CD4-positive, alpha-beta memory T cell (primary cell): ENCODE measurements around the gene SLC27A4. TPM values are rescaled to one million over a fixed set of nuclear protein-coding genes. Genes with fewer than 3 reads are reported as not detected.

ENCODE experiments used
- CTCF ChIA-PET: fragments of 350-600 bp; sonication (Branson Sonifier 250); formaldehyde crosslinking; loops from one replicate; lab custom pipeline; 2021; ENCODE audit warnings: inconsistent platforms; ENCODE audit not compliant: partially characterized antibody; lab: Charles Lee
- POLR2A ChIA-PET: fragments of 350-600 bp; sonication (Branson Sonifier 250); formaldehyde crosslinking; loops from one replicate; lab custom pipeline; 2021; ENCODE audit not compliant: partially characterized antibody; lab: Charles Lee
- DNase-seq, 5 donors: peaks; one replicate each; pipeline versions ENCODE4 v3.0.0 to v3.0.0-alpha.2; 2020 to 2022; ENCODE audit warnings: mixed read lengths in 1 of 5
- H3K27ac ChIP-seq: one replicate; pipeline ENCODE4 v1.7.0; 2013; ENCODE audit warnings: low read depth, low read length
- H3K27me3 ChIP-seq: 2 replicates; pipeline ENCODE4 v1.7.0; 2013; ENCODE audit warnings: mild to moderate bottlenecking, low read length, moderate library complexity; ENCODE audit not compliant: insufficient read depth
- H3K36me3 ChIP-seq: 2 replicates; pipeline ENCODE4 v1.7.0; 2013; ENCODE audit warnings: mild to moderate bottlenecking, low read length, moderate library complexity; ENCODE audit not compliant: insufficient read depth
- H3K4me1 ChIP-seq: 2 replicates; pipeline ENCODE4 v1.7.0; 2013; ENCODE audit warnings: mild to moderate bottlenecking, low read length, moderate library complexity; ENCODE audit not compliant: insufficient read depth
- H3K4me3 ChIP-seq, 2 donors: one replicate each; pipeline ENCODE4 v1.7.0; 2013; ENCODE audit warnings: low read length in 2 of 2, mild to moderate bottlenecking in 1 of 2
- H3K9me3 ChIP-seq, 2 donors: one replicate each; pipeline ENCODE4 v1.7.0; 2013; ENCODE audit warnings: low read length in 2 of 2, control low read depth in 1 of 2; ENCODE audit not compliant: control insufficient read depth in 1 of 2
- H3K27ac Mint-ChIP-seq, 7 donors: one replicate each; pipeline ENCODE4 v1.8.0; 2020 to 2021; ENCODE audit warnings: mixed read lengths in 7 of 7, mild to moderate bottlenecking in 6 of 7, inconsistent platforms in 3 of 7, moderate library complexity in 3 of 7
- H3K27me3 Mint-ChIP-seq, 2 donors: one replicate each; pipeline ENCODE4 v1.8.0; 2020 to 2021; ENCODE audit warnings: mixed read lengths in 2 of 2
- H3K36me3 Mint-ChIP-seq, 2 donors: one replicate each; pipeline ENCODE4 v1.8.0; 2020 to 2021; ENCODE audit warnings: mixed read lengths in 2 of 2, inconsistent platforms in 1 of 2, mild to moderate bottlenecking in 1 of 2
- H3K4me1 Mint-ChIP-seq, 4 donors: one replicate each; pipeline ENCODE4 v1.8.0; 2020 to 2021; ENCODE audit warnings: mixed read lengths in 4 of 4, mild to moderate bottlenecking in 1 of 4
- H3K4me3 Mint-ChIP-seq, 8 donors: one replicate each; pipeline ENCODE4 v1.8.0; 2020 to 2021; ENCODE audit warnings: mixed read lengths in 8 of 8, mild to moderate bottlenecking in 7 of 8, moderate library complexity in 6 of 8, inconsistent platforms in 3 of 8
- H3K9me3 Mint-ChIP-seq, 8 donors: one replicate each; pipeline ENCODE4 v1.8.0; 2020 to 2021; ENCODE audit warnings: mixed read lengths in 8 of 8, mild to moderate bottlenecking in 5 of 8, inconsistent platforms in 3 of 8, moderate library complexity in 1 of 8
- intact Hi-C: fragments of 100-400 bp; cut with micrococcal nuclease; formaldehyde crosslinking; loops from one replicate; pipeline ENCODE4 v1.15.1; 2023
- polyA plus RNA-seq, 2 donors: library from polyadenylated mRNA; unstranded; fragments of 300-500 nt; fragmentation: Illumina TruSeq; gene quantifications; one replicate each; pipeline ENCODE4 v1.2.3, GENCODE V29; 2021
- total RNA-seq, 2 experiments: library from RNA; stranded (reverse); gene quantifications; one replicate each; pipeline ENCODE4 v1.2.3, GENCODE V29; 2021

Gene SLC27A4
- total and polyA plus RNA-seq, 4 experiments from 2014 or later = 5.4 to 16.3 (median 11.3) TPM

- no peaks in the 10 kb centered on the region for H3K36me3 Mint-ChIP-seq
- peaks cover 2% of the 10 kb centered on the region in 2 donors for H3K27me3 Mint-ChIP-seq
- no peaks in the 10 kb centered on the region for H3K9me3 ChIP-seq
- H3K9me3 Mint-ChIP-seq = no peaks in the 10 kb centered on the region
- peak overlapping the region; percentile 62 to 93 (median 81) for H3K27ac Mint-ChIP-seq
- intact Hi-C loops = loop anchor here (1.0 to 10.0 kb wide), 5 partner anchors 9 to 143 kb away; partner anchors contain the start of genes CERCAM, GLE1 and URM1
- CTCF ChIA-PET = interaction anchor here (0.6 to 3.4 kb wide), 35 partner anchors 9 to 566 kb away, joined by 3 to 54 read pairs (median 4); partner anchors contain the start of genes GLE1, ODF2, SLC27A4 and URM1
- H3K27ac ChIP-seq = peak overlapping the region; percentile 36
- no peaks in the 10 kb centered on the region for H3K36me3 ChIP-seq
- peak overlapping the region; percentile 47 to 55 for H3K4me3 ChIP-seq
- POLR2A ChIA-PET = interaction anchor here (0.7 to 3.2 kb wide), 8 partner anchors 9 to 456 kb away, joined by 3 to 41 read pairs (median 4); partner anchors contain the start of genes CERCAM, COQ4, ENDOG and URM1
- H3K4me3 Mint-ChIP-seq = peak overlapping the region; percentile 80 to 88 (median 85)
- DNase-seq = peak; percentile 64 to 75 (median 67)
- H3K27me3 ChIP-seq = no peaks in the 10 kb centered on the region
- H3K4me1 ChIP-seq = peaks cover 19% of the 10 kb centered on the region
- peaks cover 2 to 18% (median 8%) of the 10 kb centered on the region in 4 donors for H3K4me1 Mint-ChIP-seq
Observed at GRCh38 chr9:128361986-128362646, 21.8 kb downstream of the SLC27A4 start.

- Mint-ChIP-seq H3K27me3 (peaks cover 2 to 4% of the 10 kb centered on the region in 2 donors), H3K36me3 (no peaks in the 10 kb centered on the region), H3K4me3 (peak overlapping the region in 2 of 8 donors; percentile 3 to 16), H3K4me1 (peaks cover 2 to 18% (median 8%) of the 10 kb centered on the region in 4 donors), H3K27ac (no peak overlapping the region), H3K9me3 (no peaks in the 10 kb centered on the region)
- ChIA-PET POLR2A (interaction anchor here (1.2 to 3.2 kb wide), 6 partner anchors 8 to 455 kb away, joined by 3 to 41 read pairs (median 5); partner anchors contain the start of genes COQ4, ENDOG and URM1), CTCF (interaction anchor here (0.6 to 3.4 kb wide), 32 partner anchors 8 to 566 kb away, joined by 3 to 54 read pairs (median 4); partner anchors contain the start of genes GLE1, ODF2, SLC27A4 and URM1)
- DNase-seq = no peak
- no peaks in the 10 kb centered on the region for H3K9me3 ChIP-seq
- H3K4me1 ChIP-seq = peaks cover 19% of the 10 kb centered on the region
- intact Hi-C loops = loop anchor here (1.0 to 10.0 kb wide), 5 partner anchors 9 to 142 kb away; partner anchors contain the start of genes CERCAM, GLE1 and URM1
- no peak overlapping the region for H3K27ac ChIP-seq
- H3K36me3 ChIP-seq = no peaks in the 10 kb centered on the region
- no peak overlapping the region for H3K4me3 ChIP-seq
- no peaks in the 10 kb centered on the region for H3K27me3 ChIP-seq
Observed at GRCh38 chr9:128362774-128363173, 22.4 kb downstream of the SLC27A4 start.

DNA sequence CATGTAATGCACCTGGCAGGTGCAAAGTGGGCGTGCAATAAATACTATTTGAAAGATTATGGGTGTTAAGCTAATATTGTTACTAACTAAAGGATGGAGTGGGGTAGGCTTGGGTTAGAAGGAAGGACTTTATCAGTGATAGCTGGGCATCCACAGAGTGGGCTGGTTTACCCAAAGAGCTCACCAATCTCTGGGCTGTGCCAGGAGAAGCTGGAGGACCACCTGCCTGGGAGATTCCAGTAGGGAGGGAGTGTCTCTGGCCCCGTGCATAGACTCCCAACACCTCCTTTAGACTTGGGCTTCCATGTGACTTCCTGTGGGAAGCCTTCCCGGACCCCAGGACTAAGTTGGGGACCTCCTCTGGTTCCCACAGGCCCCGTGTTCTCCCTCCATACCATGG, 25.2 kb downstream of the SLC27A4 start:
- no peaks in the 10 kb centered on the region for H3K36me3 ChIP-seq
- no peaks in the 10 kb centered on the region for H3K27me3 ChIP-seq
- no peaks in the 10 kb centered on the region for H3K9me3 Mint-ChIP-seq
- intact Hi-C loops = loop anchor here (10.0 kb wide), 1 partner anchor 139 kb away; the partner anchor contains the start of gene GLE1
- no peak overlapping the region for H3K4me3 Mint-ChIP-seq
- H3K9me3 ChIP-seq = no peaks in the 10 kb centered on the region
- no peak overlapping the region for H3K4me3 ChIP-seq
- H3K27me3 Mint-ChIP-seq = peaks cover 2 to 4% of the 10 kb centered on the region in 2 donors
- POLR2A ChIA-PET = no interaction called here
- H3K36me3 Mint-ChIP-seq = no peaks in the 10 kb centered on the region
- peaks cover 24% of the 10 kb centered on the region for H3K4me1 ChIP-seq
- no peak overlapping the region for H3K27ac ChIP-seq
- no peak for DNase-seq
- peak overlapping the region in 1 of 7 donors; percentile 68 for H3K27ac Mint-ChIP-seq
- H3K4me1 Mint-ChIP-seq = peaks cover 4 to 24% (median 13%) of the 10 kb centered on the region in 4 donors
- CTCF ChIA-PET = no interaction called here

DNA sequence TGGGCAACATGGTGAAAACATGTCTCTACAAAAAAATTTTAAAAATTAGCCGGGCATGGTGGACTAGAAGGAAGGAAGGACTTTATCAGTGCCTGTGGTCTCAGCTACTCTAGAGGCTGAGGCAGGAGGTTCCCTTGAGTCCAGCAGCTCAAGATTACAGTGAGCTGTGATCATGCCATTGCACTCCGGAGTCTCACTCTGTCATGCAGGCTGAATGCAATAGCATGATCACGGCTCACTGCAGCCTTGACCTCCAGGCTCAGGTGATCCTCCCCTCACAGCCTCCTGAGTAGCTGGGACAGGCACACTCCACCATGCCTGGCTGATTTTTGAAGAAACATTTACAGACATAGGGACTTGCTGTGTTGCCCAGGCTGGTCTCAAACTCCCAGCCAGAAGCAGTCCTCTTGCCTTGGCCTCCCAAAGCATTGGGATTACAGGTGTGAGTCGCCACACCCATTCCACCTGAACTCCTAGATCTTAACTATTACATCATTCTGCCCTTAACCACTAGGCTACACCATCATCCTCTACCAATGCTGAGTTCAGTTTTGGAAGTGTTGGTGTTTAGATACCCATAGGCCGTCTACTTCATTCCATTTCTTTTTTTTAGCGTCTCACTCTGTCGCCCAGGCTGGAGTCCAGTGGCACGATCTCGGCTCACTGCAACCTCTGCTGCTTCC, 28.8 kb downstream of the SLC27A4 start:
- peaks cover 20 to 41% (median 28%) of the 10 kb centered on the region in 4 donors for H3K4me1 Mint-ChIP-seq
- peak overlapping the region in 2 of 8 donors; percentile 9 to 27 for H3K4me3 Mint-ChIP-seq
- Histone ChIP-seq H3K27me3 (no peaks in the 10 kb centered on the region), H3K27ac (no peak overlapping the region), H3K36me3 (peaks cover 10% of the 10 kb centered on the region), H3K9me3 (no peaks in the 10 kb centered on the region), H3K4me1 (peaks cover 28% of the 10 kb centered on the region), H3K4me3 (no peak overlapping the region)
- ChIA-PET POLR2A (interaction anchor here (3.7 kb wide), 1 partner anchor 8 kb away, joined by 41 read pairs; no protein-coding TSS in a partner anchor), CTCF (interaction anchor here (1.2 to 4.3 kb wide), 2 partner anchors 8 to 54 kb away, joined by 3 to 54 read pairs; no protein-coding TSS in a partner anchor)
- intact Hi-C loops = loop anchor here (10.0 kb wide), 1 partner anchor 136 kb away; the partner anchor contains the start of gene GLE1
- H3K9me3 Mint-ChIP-seq = peaks cover 0 to 2% (median 0%) of the 10 kb centered on the region in 8 donors
- H3K27me3 Mint-ChIP-seq = peaks cover 2 to 4% of the 10 kb centered on the region in 2 donors
- H3K27ac Mint-ChIP-seq = peak overlapping the region in 1 of 7 donors; percentile 53
- no peak for DNase-seq
- H3K36me3 Mint-ChIP-seq = peaks cover 9 to 23% of the 10 kb centered on the region in 2 donors

DNA sequence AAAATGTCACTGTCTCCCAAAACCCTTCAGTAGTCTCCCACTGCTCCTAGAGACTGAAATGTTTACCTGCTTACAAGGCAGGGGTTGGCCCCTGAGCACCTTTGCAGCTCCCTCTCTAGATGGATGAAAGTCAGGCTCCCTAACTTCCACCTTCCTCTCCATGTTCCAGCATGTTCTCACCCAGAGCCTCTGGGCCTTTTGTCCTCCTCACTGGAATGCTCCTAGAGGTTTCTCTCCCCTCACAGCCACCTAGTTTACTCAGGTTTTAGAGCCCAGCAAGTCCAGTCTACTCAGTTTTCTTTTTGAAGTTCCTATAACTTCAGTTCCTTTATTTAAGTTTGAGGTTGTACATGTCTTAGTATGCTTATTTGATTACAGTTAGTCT, 30.0 kb downstream of the SLC27A4 start:
- intact Hi-C loops = loop anchor here (2.0 to 10.0 kb wide), 3 partner anchors 182 to 404 kb away; partner anchors contain the start of genes NAIF1, SPTAN1 and ZER1
- POLR2A ChIA-PET = interaction anchor here (0.8 to 3.7 kb wide), 12 partner anchors 9 to 658 kb away, joined by 3 to 41 read pairs (median 6); partner anchors contain the start of genes GLE1, SH3GLB2, SLC27A4 and SPTAN1
- H3K27me3 Mint-ChIP-seq = peaks cover 2 to 4% of the 10 kb centered on the region in 2 donors
- Histone ChIP-seq H3K27me3 (no peaks in the 10 kb centered on the region), H3K36me3 (peaks cover 11% of the 10 kb centered on the region), H3K4me1 (peaks cover 20% of the 10 kb centered on the region), H3K27ac (peak overlapping the region; percentile 91), H3K4me3 (peak overlapping the region; percentile 88 to 95), H3K9me3 (no peaks in the 10 kb centered on the region)
- peak overlapping the region; percentile 97 to 99 (median 98) for H3K27ac Mint-ChIP-seq
- H3K9me3 Mint-ChIP-seq = peaks cover 0 to 2% (median 0%) of the 10 kb centered on the region in 8 donors
- no peak for DNase-seq
- CTCF ChIA-PET = interaction anchor here (0.9 to 4.3 kb wide), 6 partner anchors 9 to 115 kb away, joined by 3 to 54 read pairs (median 4); no protein-coding TSS in a partner anchor
- H3K4me1 Mint-ChIP-seq = peaks cover 22 to 38% (median 29%) of the 10 kb centered on the region in 4 donors
- peaks cover 9 to 27% of the 10 kb centered on the region in 2 donors for H3K36me3 Mint-ChIP-seq
- peak overlapping the region; percentile 95 to 98 (median 96) for H3K4me3 Mint-ChIP-seq
